Measurements from ENCODE around the gene BLTP2. TPM values are rescaled to one million over a fixed set of nuclear protein-coding genes. Genes with fewer than 3 reads are reported as not detected.

Gene BLTP2
- total and polyA plus RNA-seq, 2 of the 13 experiments (the other 11 are each of a cell fraction or from before 2014, with no cell fraction given): 66.7 to 80.9 TPM

DNA sequence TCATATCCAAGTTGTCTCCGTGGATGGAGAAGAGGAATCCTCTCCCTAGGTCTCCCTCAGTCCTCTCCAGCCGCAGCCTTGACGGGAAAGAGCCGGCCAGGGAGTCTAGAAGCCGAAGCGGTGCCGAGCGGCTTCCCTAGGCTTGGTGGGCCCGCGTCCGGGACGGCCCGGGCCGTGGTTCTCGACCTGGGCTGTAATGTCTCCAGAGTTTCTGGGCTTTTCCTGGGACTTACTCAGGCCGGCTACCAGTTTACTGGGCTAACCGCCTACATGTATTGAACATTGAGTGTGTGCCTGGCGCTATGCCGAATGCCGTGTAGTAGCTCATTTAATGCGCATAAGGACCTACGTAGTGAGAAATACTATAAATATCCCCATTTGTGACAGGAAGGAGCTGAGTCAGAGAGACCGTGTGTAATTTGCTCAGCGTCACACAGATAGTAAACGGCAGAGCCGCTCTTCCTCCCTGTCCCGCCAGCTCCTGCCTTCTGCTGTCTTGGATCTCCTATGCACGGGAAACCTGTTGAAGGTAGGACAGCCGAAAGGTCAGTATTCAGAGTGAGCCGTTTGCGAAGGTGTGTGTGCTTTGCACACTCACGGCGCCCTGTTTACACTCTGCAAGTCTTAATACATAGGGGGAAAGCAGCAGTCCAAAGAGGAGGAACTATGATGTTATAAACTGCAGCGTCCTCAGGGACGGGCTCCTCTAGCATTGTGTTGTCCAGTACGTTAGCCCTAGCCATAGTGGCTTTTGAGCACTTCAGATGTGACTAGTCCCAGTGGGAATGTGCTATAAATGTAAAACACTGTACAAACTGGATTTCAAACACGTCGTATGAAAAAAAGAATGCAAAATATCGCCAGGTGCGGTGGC is 45.4 kb downstream of the BLTP2 start (continued):
- TF ChIP-seq, protein P1, sequence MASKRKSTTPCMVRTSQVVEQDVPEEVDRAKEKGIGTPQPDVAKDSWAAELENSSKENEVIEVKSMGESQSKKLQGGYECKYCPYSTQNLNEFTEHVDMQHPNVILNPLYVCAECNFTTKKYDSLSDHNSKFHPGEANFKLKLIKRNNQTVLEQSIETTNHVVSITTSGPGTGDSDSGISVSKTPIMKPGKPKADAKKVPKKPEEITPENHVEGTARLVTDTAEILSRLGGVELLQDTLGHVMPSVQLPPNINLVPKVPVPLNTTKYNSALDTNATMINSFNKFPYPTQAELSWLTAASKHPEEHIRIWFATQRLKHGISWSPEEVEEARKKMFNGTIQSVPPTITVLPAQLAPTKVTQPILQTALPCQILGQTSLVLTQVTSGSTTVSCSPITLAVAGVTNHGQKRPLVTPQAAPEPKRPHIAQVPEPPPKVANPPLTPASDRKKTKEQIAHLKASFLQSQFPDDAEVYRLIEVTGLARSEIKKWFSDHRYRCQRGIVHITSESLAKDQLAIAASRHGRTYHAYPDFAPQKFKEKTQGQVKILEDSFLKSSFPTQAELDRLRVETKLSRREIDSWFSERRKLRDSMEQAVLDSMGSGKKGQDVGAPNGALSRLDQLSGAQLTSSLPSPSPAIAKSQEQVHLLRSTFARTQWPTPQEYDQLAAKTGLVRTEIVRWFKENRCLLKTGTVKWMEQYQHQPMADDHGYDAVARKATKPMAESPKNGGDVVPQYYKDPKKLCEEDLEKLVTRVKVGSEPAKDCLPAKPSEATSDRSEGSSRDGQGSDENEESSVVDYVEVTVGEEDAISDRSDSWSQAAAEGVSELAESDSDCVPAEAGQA (IDR thresholded peaks at IDR 0.05; ENCODE audit: low read depth): 0 out of 2 replicates have a peak, but pooled peaks have one; percentile 10
- TF ChIP-seq, protein P1 (CRISPR knock-in tag; IDR thresholded peaks at IDR 0.05; ENCODE audit: borderline replicate concordance): no peak
- TF ChIP-seq, protein P2, sequence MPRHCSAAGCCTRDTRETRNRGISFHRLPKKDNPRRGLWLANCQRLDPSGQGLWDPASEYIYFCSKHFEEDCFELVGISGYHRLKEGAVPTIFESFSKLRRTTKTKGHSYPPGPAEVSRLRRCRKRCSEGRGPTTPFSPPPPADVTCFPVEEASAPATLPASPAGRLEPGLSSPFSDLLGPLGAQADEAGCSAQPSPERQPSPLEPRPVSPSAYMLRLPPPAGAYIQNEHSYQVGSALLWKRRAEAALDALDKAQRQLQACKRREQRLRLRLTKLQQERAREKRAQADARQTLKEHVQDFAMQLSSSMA (CRISPR knock-in tag; IDR thresholded peaks at IDR 0.05): 0 out of 2 replicates have a peak, but pooled peaks have one; percentile 63
- TF ChIP-seq KAT2B (IDR thresholded peaks at IDR 0.05; ENCODE audit: borderline replicate concordance, low read depth, low read length) (no peak), ATF7-NPFF (CRISPR knock-in tag; IDR thresholded peaks at IDR 0.05; ENCODE audit: low read depth) (no peak), YEATS4 (CRISPR knock-in tag; IDR thresholded peaks at IDR 0.05; ENCODE audit: borderline replicate concordance) (peak; percentile 0; the same call in 1 of the 2 replicates), ZNF234 (CRISPR knock-in tag; conservative IDR thresholded peaks at IDR 0.05) (0 out of 2 replicates have a peak, but pooled peaks have one; percentile 36), THAP11 (CRISPR knock-in tag; IDR thresholded peaks at IDR 0.05) (0 out of 2 replicates have a peak, but pooled peaks have one; percentile 8), RARG (CRISPR knock-in tag; IDR thresholded peaks at IDR 0.05; ENCODE audit: low read depth) (no peak), ZNF121 (CRISPR knock-in tag; IDR thresholded peaks at IDR 0.05) (peak; percentile 13; the same call in 1 of the 2 replicates), ZNF547 (CRISPR knock-in tag; IDR thresholded peaks at IDR 0.05) (0 out of 2 replicates have a peak, but pooled peaks have one; percentile 7), SMAD3 (CRISPR knock-in tag; IDR thresholded peaks at IDR 0.05) (no peak), TEAD3 (CRISPR knock-in tag; optimal IDR thresholded peaks at IDR 0.05; ENCODE audit: borderline replicate concordance) (peak; percentile 24), SKI (IDR thresholded peaks at IDR 0.05; ENCODE audit: partially characterized antibody) (no peak)
- TF ChIP-seq, protein P3, sequence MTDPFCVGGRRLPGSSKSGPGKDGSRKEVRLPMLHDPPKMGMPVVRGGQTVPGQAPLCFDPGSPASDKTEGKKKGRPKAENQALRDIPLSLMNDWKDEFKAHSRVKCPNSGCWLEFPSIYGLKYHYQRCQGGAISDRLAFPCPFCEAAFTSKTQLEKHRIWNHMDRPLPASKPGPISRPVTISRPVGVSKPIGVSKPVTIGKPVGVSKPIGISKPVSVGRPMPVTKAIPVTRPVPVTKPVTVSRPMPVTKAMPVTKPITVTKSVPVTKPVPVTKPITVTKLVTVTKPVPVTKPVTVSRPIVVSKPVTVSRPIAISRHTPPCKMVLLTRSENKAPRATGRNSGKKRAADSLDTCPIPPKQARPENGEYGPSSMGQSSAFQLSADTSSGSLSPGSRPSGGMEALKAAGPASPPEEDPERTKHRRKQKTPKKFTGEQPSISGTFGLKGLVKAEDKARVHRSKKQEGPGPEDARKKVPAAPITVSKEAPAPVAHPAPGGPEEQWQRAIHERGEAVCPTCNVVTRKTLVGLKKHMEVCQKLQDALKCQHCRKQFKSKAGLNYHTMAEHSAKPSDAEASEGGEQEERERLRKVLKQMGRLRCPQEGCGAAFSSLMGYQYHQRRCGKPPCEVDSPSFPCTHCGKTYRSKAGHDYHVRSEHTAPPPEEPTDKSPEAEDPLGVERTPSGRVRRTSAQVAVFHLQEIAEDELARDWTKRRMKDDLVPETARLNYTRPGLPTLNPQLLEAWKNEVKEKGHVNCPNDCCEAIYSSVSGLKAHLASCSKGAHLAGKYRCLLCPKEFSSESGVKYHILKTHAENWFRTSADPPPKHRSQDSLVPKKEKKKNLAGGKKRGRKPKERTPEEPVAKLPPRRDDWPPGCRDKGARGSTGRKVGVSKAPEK (CRISPR knock-in tag; IDR thresholded peaks at IDR 0.05; ENCODE audit: borderline replicate concordance): no peak
- TF ChIP-seq, protein P4, sequence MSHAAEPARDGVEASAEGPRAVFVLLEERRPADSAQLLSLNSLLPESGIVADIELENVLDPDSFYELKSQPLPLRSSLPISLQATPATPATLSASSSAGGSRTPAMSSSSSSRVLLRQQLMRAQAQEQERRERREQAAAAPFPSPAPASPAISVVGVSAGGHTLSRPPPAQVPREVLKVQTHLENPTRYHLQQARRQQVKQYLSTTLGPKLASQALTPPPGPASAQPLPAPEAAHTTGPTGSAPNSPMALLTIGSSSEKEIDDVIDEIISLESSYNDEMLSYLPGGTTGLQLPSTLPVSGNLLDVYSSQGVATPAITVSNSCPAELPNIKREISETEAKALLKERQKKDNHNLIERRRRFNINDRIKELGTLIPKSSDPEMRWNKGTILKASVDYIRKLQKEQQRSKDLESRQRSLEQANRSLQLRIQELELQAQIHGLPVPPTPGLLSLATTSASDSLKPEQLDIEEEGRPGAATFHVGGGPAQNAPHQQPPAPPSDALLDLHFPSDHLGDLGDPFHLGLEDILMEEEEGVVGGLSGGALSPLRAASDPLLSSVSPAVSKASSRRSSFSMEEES (CRISPR knock-in tag; IDR thresholded peaks at IDR 0.05): no peak
